ENCODE data around the gene PC.
"Not testable (repeated sequence)": the region's sequence is repeated elsewhere in the genome, so short reads cannot be mapped to it uniquely, and the experiment has no call there.

Gene PC

DNA sequence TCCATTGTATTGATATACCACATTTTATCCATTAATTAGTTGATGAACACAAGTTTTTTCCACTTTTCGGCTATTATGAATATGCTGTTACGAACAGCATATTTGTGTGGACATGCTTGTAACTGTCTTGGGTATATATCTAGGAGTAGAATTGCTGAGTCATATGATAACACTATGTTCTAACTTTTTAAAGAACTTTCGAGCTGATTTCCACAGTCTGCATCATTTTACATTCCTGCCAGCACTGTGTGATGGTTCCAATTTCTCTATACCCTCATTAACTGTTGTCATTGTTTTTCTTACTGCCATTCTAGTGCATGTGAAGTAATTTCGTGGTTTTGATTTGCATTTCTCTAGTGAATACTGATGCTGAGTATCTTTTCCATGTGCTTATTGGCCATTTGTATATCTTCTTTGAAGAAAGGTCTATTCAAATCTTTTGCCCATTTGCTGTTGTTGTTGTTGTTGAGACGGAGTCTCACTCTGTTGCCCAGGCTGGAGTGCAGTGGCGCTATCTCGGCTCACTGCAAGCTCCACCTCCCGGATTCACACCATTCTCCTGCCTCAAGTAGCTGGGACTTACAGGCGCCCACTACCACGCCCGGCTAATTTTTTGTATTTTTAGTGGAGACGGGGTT lies 122.3 kb downstream of the PC start:
- no peaks in the 10 kb centered on the region for H3K27me3 ChIP-seq (ENCODE audit: control insufficient read depth in 1 of 2, insufficient read depth in 2 of 2, low read length in 2 of 2)
- H3K27ac ChIP-seq (ENCODE audit: low read depth, low read length) = no peak overlapping the region
- no peak overlapping the region for H3K9ac ChIP-seq (ENCODE audit: low read depth in 1 of 2, low read length in 2 of 2)
- H3K36me3 ChIP-seq (ENCODE audit: control insufficient read depth in 1 of 2, insufficient read depth in 2 of 2, low read length in 2 of 2) = peaks cover 0 to 11% of the 10 kb centered on the region in 2 donors
- no peaks in the 10 kb centered on the region for H3K9me3 ChIP-seq (ENCODE audit: control insufficient read depth in 1 of 2, low read length in 2 of 2)
- H3K4me3 ChIP-seq (ENCODE audit: low read depth in 1 of 2, low read length in 2 of 2) = no peak overlapping the region
- peaks cover 0 to 3% of the 10 kb centered on the region in 2 donors for H3K4me1 ChIP-seq (ENCODE audit: control insufficient read depth in 1 of 2, insufficient read depth in 2 of 2, low read length in 2 of 2)

DNA sequence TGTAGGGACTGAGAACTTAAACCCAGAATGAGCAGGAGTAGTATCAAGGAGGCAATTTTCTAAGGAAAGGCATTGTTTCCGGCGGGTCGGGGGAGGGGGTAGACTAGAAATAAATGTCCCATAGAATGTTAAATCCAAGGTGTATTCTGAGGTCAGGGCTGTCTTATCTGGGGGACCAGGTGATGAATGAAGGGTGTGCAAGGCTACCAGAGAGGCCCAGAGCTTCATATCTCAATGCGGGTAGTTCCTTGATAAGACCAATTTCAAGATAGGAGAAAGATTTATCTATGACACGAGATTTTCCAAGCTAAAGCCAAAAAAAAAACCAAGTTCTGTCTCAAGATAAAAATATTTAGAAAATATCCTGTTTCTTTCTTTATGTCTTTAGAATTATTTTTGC lies 123.2 kb downstream of the PC start:
- Histone ChIP-seq H3K4me1 (ENCODE audit: control insufficient read depth in 1 of 2, insufficient read depth in 2 of 2, low read length in 2 of 2) (no peaks in the 10 kb centered on the region), H3K36me3 (ENCODE audit: control insufficient read depth in 1 of 2, insufficient read depth in 2 of 2, low read length in 2 of 2) (peaks cover 0 to 11% of the 10 kb centered on the region in 2 donors), H3K9me3 (ENCODE audit: control insufficient read depth in 1 of 2, low read length in 2 of 2) (no peaks in the 10 kb centered on the region), H3K9ac (ENCODE audit: low read depth in 1 of 2, low read length in 2 of 2) (no peak overlapping the region), H3K27me3 (ENCODE audit: control insufficient read depth in 1 of 2, insufficient read depth in 2 of 2, low read length in 2 of 2) (no peaks in the 10 kb centered on the region), H3K4me3 (ENCODE audit: low read depth in 1 of 2, low read length in 2 of 2) (no peak overlapping the region), H3K27ac (ENCODE audit: low read depth, low read length) (no peak overlapping the region)

DNA sequence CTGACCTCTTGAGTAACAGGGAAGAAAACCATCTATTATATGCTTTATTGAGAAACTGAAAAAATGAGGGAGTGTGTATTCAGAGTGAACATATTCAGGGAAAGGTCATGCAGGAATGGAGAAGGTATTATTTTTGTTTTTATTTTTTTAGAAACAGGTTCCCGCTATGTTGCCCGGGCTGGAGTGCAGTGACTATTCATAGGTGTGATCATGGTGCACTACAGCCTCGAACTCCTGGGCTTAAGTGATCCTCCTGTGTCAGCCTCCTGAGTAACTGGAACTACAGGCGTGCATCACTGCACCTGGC lies 123.7 kb downstream of the PC start:
- H3K4me1 ChIP-seq (ENCODE audit: control insufficient read depth in 1 of 2, insufficient read depth in 2 of 2, low read length in 2 of 2) = no peaks in the 10 kb centered on the region
- no peak overlapping the region for H3K9ac ChIP-seq (ENCODE audit: low read depth in 1 of 2, low read length in 2 of 2)
- peaks cover 0 to 11% of the 10 kb centered on the region in 2 donors for H3K36me3 ChIP-seq (ENCODE audit: control insufficient read depth in 1 of 2, insufficient read depth in 2 of 2, low read length in 2 of 2)
- H3K27me3 ChIP-seq (ENCODE audit: control insufficient read depth in 1 of 2, insufficient read depth in 2 of 2, low read length in 2 of 2) = no peaks in the 10 kb centered on the region
- no peaks in the 10 kb centered on the region for H3K9me3 ChIP-seq (ENCODE audit: control insufficient read depth in 1 of 2, low read length in 2 of 2)
- H3K27ac ChIP-seq (ENCODE audit: low read depth, low read length) = no peak overlapping the region
- no peak overlapping the region for H3K4me3 ChIP-seq (ENCODE audit: low read depth in 1 of 2, low read length in 2 of 2)

DNA sequence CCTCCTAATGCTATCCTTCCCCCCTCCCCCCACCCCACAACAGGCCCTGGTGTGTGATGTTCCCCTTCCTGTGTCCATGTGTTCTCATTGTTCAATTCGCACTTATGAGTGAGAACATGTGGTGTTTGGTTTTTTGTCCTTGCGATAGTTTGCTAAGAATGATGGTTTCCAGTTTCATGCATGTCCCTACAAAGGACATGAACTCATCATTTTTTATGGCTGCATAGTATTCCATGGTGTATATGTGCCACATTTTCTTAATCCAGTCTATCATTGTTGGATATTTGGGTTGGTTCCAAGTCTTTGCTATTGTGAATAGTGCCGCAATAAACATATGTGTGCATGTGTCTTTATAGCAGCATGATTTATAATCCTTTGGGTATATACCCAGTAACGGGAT lies 133.6 kb downstream of the PC start:
- not testable (repeated sequence) for H3K4me3 ChIP-seq (ENCODE audit: low read depth in 1 of 2, low read length in 2 of 2); H3K9me3 ChIP-seq (ENCODE audit: control insufficient read depth in 1 of 2, low read length in 2 of 2); H3K27ac ChIP-seq (ENCODE audit: low read depth, low read length); H3K27me3 ChIP-seq (ENCODE audit: control insufficient read depth in 1 of 2, insufficient read depth in 2 of 2, low read length in 2 of 2); H3K9ac ChIP-seq (ENCODE audit: low read depth in 1 of 2, low read length in 2 of 2); H3K4me1 ChIP-seq (ENCODE audit: control insufficient read depth in 1 of 2, insufficient read depth in 2 of 2, low read length in 2 of 2); H3K36me3 ChIP-seq (ENCODE audit: control insufficient read depth in 1 of 2, insufficient read depth in 2 of 2, low read length in 2 of 2)

DNA sequence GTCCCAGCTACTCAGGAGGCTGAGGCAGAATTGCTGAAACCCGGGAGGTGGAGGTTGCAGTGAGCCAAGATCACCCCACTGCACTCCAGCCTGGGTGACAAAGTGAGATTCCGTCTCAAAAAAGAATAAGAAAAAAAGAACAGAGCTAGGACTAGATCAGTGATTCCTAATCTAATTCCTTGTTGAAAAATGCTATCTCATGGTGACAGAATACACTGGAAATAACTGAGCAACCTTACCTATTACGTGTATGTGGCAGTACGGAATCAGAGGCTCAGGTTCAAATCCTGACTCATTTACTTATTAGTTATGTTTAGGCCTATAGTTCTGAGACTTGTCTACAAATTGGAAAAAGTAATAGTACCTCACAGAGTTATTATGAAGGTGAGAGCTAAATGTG lies 134.5 kb downstream of the PC start:
- Histone ChIP-seq H3K4me1 (ENCODE audit: control insufficient read depth in 1 of 2, insufficient read depth in 2 of 2, low read length in 2 of 2) (no peaks in the 10 kb centered on the region), H3K27ac (ENCODE audit: low read depth, low read length) (no peak overlapping the region), H3K9ac (ENCODE audit: low read depth in 1 of 2, low read length in 2 of 2) (no peak overlapping the region), H3K9me3 (ENCODE audit: control insufficient read depth in 1 of 2, low read length in 2 of 2) (no peaks in the 10 kb centered on the region), H3K36me3 (ENCODE audit: control insufficient read depth in 1 of 2, insufficient read depth in 2 of 2, low read length in 2 of 2) (peaks cover 0 to 9% of the 10 kb centered on the region in 2 donors), H3K4me3 (ENCODE audit: low read depth in 1 of 2, low read length in 2 of 2) (no peak overlapping the region), H3K27me3 (ENCODE audit: control insufficient read depth in 1 of 2, insufficient read depth in 2 of 2, low read length in 2 of 2) (no peaks in the 10 kb centered on the region)

DNA sequence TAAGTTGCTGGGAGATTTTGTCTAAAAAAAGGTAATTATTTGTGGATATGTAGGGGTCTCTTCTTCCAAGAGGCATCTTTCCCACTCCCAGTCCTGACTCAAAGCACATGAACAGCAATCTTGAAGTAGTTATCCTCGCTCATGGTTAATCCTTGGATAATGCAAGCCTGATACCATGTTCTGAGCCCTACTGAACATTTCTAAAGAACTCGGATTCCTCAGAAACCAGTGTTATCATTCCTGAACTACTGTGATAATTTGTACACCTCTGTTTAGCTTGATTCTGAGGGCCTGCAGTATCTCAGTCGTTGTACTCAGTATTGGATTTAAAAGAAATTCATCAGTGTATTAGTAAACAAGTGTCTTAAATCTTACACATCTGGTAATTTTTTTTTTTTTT lies 137.3 kb downstream of the PC start:
- no peaks in the 10 kb centered on the region for H3K4me1 ChIP-seq (ENCODE audit: control insufficient read depth in 1 of 2, insufficient read depth in 2 of 2, low read length in 2 of 2)
- H3K9ac ChIP-seq (ENCODE audit: low read depth in 1 of 2, low read length in 2 of 2) = no peak overlapping the region
- no peak overlapping the region for H3K4me3 ChIP-seq (ENCODE audit: low read depth in 1 of 2, low read length in 2 of 2)
- H3K27ac ChIP-seq (ENCODE audit: low read depth, low read length) = no peak overlapping the region
- H3K27me3 ChIP-seq (ENCODE audit: control insufficient read depth in 1 of 2, insufficient read depth in 2 of 2, low read length in 2 of 2) = no peaks in the 10 kb centered on the region
- peaks cover 0 to 3% of the 10 kb centered on the region in 2 donors for H3K36me3 ChIP-seq (ENCODE audit: control insufficient read depth in 1 of 2, insufficient read depth in 2 of 2, low read length in 2 of 2)
- H3K9me3 ChIP-seq (ENCODE audit: control insufficient read depth in 1 of 2, low read length in 2 of 2) = no peaks in the 10 kb centered on the region

DNA sequence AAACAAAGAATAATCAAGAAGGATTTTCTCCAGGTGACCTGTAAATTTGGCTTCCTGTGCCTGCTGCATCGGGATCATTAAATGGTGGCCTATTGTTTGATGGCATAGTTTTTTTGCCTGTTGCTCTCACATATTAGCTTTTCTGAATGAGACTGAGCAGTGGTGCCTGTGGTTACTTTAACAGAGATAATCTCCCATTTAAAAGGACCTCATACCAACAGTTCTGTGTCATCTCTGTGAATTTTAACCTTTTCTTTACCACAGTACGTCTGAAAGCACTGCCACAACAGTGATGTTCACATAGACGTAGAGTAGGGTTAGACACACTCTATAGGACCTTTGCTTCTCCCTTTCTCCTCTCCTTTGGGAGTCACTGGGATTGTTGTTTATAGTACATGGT lies 137.8 kb downstream of the PC start:
- Histone ChIP-seq H3K9me3 (ENCODE audit: control insufficient read depth in 1 of 2, low read length in 2 of 2) (no peaks in the 10 kb centered on the region), H3K27me3 (ENCODE audit: control insufficient read depth in 1 of 2, insufficient read depth in 2 of 2, low read length in 2 of 2) (no peaks in the 10 kb centered on the region), H3K27ac (ENCODE audit: low read depth, low read length) (no peak overlapping the region), H3K36me3 (ENCODE audit: control insufficient read depth in 1 of 2, insufficient read depth in 2 of 2, low read length in 2 of 2) (peaks cover 0 to 3% of the 10 kb centered on the region in 2 donors), H3K4me1 (ENCODE audit: control insufficient read depth in 1 of 2, insufficient read depth in 2 of 2, low read length in 2 of 2) (no peaks in the 10 kb centered on the region), H3K9ac (ENCODE audit: low read depth in 1 of 2, low read length in 2 of 2) (no peak overlapping the region), H3K4me3 (ENCODE audit: low read depth in 1 of 2, low read length in 2 of 2) (no peak overlapping the region)

DNA sequence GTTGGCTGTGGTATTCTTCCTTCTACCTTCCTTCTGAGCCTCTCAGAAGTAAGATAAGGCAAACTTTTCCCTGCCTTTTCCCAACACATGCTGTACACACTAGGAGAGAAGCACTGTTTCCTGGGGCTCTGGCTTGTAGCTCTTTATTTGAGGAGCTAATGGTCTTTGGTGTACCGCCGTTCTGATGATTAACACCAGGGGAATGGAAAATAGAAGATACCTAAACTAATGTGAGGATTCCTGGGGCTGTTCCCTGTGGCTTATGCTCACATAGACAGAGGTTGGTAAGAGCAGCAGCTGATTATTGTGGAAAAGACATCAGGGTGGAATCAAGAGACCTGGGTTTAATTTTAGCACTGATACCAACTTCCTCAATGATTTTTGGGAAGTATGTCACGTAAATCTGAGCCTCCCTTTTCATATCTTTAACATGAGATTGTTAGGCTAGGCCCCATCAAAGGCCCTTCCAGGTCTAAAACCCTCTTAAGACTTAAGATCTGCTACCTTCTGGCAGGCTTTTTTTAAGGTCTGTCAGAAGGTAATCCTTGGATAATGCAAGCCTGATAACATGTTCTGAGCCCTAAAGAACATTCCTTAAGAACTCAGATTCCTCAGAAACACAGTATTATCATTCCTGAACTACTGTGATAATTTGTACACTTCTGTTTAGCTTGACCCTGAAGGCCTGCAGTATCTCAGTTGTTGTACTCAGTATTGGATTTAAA lies 139.8 kb downstream of the PC start:
- H3K9ac ChIP-seq (ENCODE audit: low read depth in 1 of 2, low read length in 2 of 2) = no peak overlapping the region
- peaks cover 0 to 3% of the 10 kb centered on the region in 2 donors for H3K36me3 ChIP-seq (ENCODE audit: control insufficient read depth in 1 of 2, insufficient read depth in 2 of 2, low read length in 2 of 2)
- H3K4me3 ChIP-seq (ENCODE audit: low read depth in 1 of 2, low read length in 2 of 2) = no peak overlapping the region
- H3K27ac ChIP-seq (ENCODE audit: low read depth, low read length) = no peak overlapping the region
- no peaks in the 10 kb centered on the region for H3K4me1 ChIP-seq (ENCODE audit: control insufficient read depth in 1 of 2, insufficient read depth in 2 of 2, low read length in 2 of 2)
- H3K27me3 ChIP-seq (ENCODE audit: control insufficient read depth in 1 of 2, insufficient read depth in 2 of 2, low read length in 2 of 2) = no peaks in the 10 kb centered on the region
- H3K9me3 ChIP-seq (ENCODE audit: control insufficient read depth in 1 of 2, low read length in 2 of 2) = no peaks in the 10 kb centered on the region

DNA sequence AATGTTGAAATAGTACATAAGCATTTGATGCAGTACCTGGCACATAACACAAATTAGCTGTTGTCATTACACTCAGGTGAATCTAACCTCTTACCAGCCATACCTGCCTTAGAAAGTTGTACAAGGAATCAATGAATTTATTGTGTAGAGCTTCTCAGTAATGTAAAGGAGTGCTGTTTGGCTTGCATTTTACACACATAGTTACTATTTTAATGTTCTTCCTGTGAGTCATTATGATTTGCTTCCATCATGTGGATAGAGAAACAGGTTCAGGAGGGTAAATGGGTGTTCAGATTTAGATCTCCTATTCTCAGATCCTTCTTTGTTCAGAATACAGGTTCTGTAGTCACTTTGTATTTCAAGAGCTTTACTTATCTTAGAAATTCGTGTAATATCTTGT lies 142.5 kb downstream of the PC start:
- Histone ChIP-seq H3K4me3 (ENCODE audit: low read depth in 1 of 2, low read length in 2 of 2) (no peak overlapping the region), H3K9ac (ENCODE audit: low read depth in 1 of 2, low read length in 2 of 2) (no peak overlapping the region), H3K36me3 (ENCODE audit: control insufficient read depth in 1 of 2, insufficient read depth in 2 of 2, low read length in 2 of 2) (peaks cover 0 to 3% of the 10 kb centered on the region in 2 donors), H3K27ac (ENCODE audit: low read depth, low read length) (no peak overlapping the region), H3K4me1 (ENCODE audit: control insufficient read depth in 1 of 2, insufficient read depth in 2 of 2, low read length in 2 of 2) (no peaks in the 10 kb centered on the region), H3K27me3 (ENCODE audit: control insufficient read depth in 1 of 2, insufficient read depth in 2 of 2, low read length in 2 of 2) (no peaks in the 10 kb centered on the region), H3K9me3 (ENCODE audit: control insufficient read depth in 1 of 2, low read length in 2 of 2) (no peaks in the 10 kb centered on the region)

DNA sequence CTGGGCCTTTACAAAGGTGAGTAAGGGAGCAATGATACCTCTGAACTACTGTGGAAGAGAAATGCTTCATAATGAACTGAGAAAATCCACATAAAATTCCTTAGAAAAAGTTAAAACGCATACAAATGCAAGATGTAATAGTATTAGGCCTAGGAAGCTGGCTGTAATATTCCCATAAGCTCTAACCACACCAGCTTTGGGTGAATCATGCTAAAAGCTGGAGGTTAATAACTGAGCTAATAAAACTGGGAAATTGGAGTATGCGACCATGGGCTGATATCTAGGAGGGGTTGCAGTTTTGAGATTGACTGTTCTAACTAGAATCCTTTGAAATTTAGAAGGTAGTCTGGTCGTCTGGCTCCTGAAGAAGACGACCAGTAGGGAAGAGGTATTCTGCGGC lies 143.5 kb downstream of the PC start:
- H3K4me1 ChIP-seq (ENCODE audit: control insufficient read depth in 1 of 2, insufficient read depth in 2 of 2, low read length in 2 of 2) = no peaks in the 10 kb centered on the region
- H3K4me3 ChIP-seq (ENCODE audit: low read depth in 1 of 2, low read length in 2 of 2) = no peak overlapping the region
- no peaks in the 10 kb centered on the region for H3K27me3 ChIP-seq (ENCODE audit: control insufficient read depth in 1 of 2, insufficient read depth in 2 of 2, low read length in 2 of 2)
- no peak overlapping the region for H3K27ac ChIP-seq (ENCODE audit: low read depth, low read length)
- H3K36me3 ChIP-seq (ENCODE audit: control insufficient read depth in 1 of 2, insufficient read depth in 2 of 2, low read length in 2 of 2) = peaks cover 0 to 3% of the 10 kb centered on the region in 2 donors
- H3K9ac ChIP-seq (ENCODE audit: low read depth in 1 of 2, low read length in 2 of 2) = no peak overlapping the region
- H3K9me3 ChIP-seq (ENCODE audit: control insufficient read depth in 1 of 2, low read length in 2 of 2) = no peaks in the 10 kb centered on the region
